ENCODE measurements around the gene PDE4D.
"Not testable (repeated sequence)": the region's sequence is repeated elsewhere in the genome, so short reads cannot be mapped to it uniquely, and the experiment has no call there.

DNA sequence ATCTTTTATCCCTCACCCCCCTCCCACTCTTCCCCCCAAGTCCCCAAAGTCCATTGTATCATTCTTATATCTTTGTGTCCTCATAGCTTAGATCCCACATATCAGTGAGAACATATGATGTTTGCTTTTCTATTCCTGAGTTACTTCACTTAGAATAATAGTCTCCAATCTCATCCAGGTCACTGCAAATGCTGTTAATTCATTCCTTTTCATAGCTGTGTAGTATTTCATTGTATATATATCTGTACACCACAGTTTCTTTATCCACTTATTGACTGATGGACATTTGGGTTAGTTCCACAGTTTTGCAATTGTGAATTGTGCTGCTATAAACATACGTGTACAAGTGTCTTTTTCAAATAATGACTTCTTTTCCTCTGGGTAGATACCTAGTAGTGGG, 591.0 kb downstream of the PDE4D start:
- TF ChIP-seq, protein P1, sequence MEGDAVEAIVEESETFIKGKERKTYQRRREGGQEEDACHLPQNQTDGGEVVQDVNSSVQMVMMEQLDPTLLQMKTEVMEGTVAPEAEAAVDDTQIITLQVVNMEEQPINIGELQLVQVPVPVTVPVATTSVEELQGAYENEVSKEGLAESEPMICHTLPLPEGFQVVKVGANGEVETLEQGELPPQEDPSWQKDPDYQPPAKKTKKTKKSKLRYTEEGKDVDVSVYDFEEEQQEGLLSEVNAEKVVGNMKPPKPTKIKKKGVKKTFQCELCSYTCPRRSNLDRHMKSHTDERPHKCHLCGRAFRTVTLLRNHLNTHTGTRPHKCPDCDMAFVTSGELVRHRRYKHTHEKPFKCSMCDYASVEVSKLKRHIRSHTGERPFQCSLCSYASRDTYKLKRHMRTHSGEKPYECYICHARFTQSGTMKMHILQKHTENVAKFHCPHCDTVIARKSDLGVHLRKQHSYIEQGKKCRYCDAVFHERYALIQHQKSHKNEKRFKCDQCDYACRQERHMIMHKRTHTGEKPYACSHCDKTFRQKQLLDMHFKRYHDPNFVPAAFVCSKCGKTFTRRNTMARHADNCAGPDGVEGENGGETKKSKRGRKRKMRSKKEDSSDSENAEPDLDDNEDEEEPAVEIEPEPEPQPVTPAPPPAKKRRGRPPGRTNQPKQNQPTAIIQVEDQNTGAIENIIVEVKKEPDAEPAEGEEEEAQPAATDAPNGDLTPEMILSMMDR (IDR thresholded peaks at IDR 0.05): not testable (repeated sequence)
- not testable (repeated sequence) for TF ChIP-seq POLR2A (IDR thresholded peaks at IDR 0.05)
